ENCODE results near the gene SLC35F2.

GRCh38 chr11:107898270-107898669 lies 39.7 kb upstream of the SLC35F2 start:
- TF ChIP-seq CTCF (IDR thresholded peaks at IDR 0.05) (peak; percentile 12 to 33 (median 28)), POLR2A (IDR thresholded peaks at IDR 0.05) (no peak)

All from right lobe of liver (tissue), 4 donors.